ENCODE data around the gene MIA. TPM values are rescaled to one million over a fixed set of nuclear protein-coding genes. Genes with fewer than 3 reads are reported as not detected.
"Not testable (repeated sequence)": the region's sequence is repeated elsewhere in the genome, so short reads cannot be mapped to it uniquely, and the experiment has no call there.

Gene MIA
- total RNA-seq, 1 donor from 2014 or later = not detected

- not testable (repeated sequence) for DNase-seq (ENCODE audit: low read depth in 2 of 2)
Observed at GRCh38 chr19:40818480-40819399, 43.4 kb downstream of the MIA start.

- not testable (repeated sequence) for DNase-seq (ENCODE audit: low read depth in 2 of 2)
Observed at GRCh38 chr19:40819479-40820234, 44.3 kb downstream of the MIA start.

GRCh38 chr19:40822161-40822560, 46.8 kb downstream of the MIA start:
- no peak for DNase-seq (ENCODE audit: low read depth in 2 of 2)

DNA sequence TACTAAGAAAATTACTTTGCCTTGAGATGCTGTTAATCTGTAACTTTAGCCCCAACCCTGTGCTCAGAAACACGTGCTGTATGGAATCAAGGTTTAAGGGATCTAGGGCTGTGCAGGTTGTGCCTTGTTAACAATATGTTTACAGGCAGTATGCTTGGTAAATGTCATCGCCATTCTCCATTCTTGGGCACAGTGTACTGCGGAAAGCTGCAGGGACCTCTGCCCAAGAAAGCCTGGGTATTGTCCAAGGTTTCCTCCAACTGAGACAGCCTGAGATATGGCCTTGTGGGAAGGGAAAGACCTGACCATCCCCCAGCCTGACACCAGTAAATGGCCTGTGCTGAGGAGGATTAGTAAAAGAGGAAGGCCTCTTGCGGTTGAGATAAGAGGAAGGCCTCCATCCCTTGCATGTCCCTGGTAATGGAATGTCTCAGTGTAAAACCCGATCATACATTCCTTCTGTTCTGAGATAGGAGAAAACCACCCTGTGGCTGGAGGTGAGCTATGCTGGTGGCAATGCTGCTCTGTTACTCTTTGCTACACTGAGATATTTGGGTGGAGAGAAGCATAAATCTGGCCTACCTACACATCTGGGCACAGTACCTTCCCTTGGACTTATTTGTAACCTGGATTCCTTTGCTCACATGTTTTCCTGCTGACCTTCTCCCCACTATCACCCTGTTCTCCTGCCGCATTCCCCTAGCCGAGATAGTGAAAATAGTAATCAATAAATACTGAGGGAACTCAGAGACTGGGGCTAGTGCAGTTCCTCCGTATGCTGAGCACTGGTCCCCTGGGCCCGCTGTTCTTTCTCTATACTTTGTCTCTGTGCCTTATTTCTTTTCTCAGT, 47.6 kb downstream of the MIA start:
- DNase-seq (ENCODE audit: low read depth in 2 of 2) = not testable (repeated sequence)

- DNase-seq (ENCODE audit: low read depth in 2 of 2) = not testable (repeated sequence)
Observed at GRCh38 chr19:40824916-40825315, 49.6 kb downstream of the MIA start.

- not testable (repeated sequence) for DNase-seq (ENCODE audit: low read depth in 2 of 2)
Observed at GRCh38 chr19:40825460-40826095, 50.3 kb downstream of the MIA start.

GRCh38 chr19:40826312-40826698, 51.0 kb downstream of the MIA start:
- DNase-seq (ENCODE audit: low read depth in 2 of 2) = not testable (repeated sequence)

- DNase-seq (ENCODE audit: low read depth in 2 of 2) = not testable (repeated sequence)
Observed at GRCh38 chr19:40826699-40827385, 51.5 kb downstream of the MIA start.

Other genes starting within 250 kb of the MIA start
- gene SHKBP1, start 198.6 kb upstream of the MIA start, total RNA-seq = 19.5 and 40.0 TPM in 2 replicates
- 12.3 and 60.8 TPM in 2 replicates for gene LTBP4, start 174.2 kb upstream of the MIA start, total RNA-seq
- 6.8 and 10.9 TPM in 2 replicates for gene NUMBL, start 84.9 kb upstream of the MIA start, total RNA-seq
- gene COQ8B, start 58.6 kb upstream of the MIA start, total RNA-seq = 12.6 and 20.0 TPM in 2 replicates
- gene ITPKC, start 58.4 kb upstream of the MIA start, total RNA-seq = 18.2 and 25.3 TPM in 2 replicates
- gene ACTMAP, start 25.0 kb upstream of the MIA start, total RNA-seq = 0.26 and 0.76 TPM in 2 replicates
- 30.7 and 40.2 TPM in 2 replicates for gene SNRPA, start 24.3 kb upstream of the MIA start, total RNA-seq
- 8.6 and 14.4 TPM in 2 replicates for gene RAB4B, start 2.7 kb downstream of the MIA start, total RNA-seq
- 94.1 and 144 TPM in 2 replicates for gene EGLN2, start 23.7 kb downstream of the MIA start, total RNA-seq
- not detected in 2 replicates for gene CYP2A6, start 74.9 kb downstream of the MIA start, total RNA-seq
- gene CYP2A7, start 106.7 kb downstream of the MIA start, total RNA-seq = not detected in 2 replicates
- gene CYP2B6, start 215.8 kb downstream of the MIA start, total RNA-seq = not detected in 2 replicates

All from dermis microvascular lymphatic vessel endothelial cell (primary cell).